Progenitor cell of endocrine pancreas (in vitro differentiated cells): Measurements from ENCODE around the gene H19. TPM values are rescaled to one million over a fixed set of nuclear protein-coding genes. Genes with fewer than 3 reads are reported as not detected.

ENCODE experiments used
- DNase-seq: peaks from one replicate; pipeline ENCODE4 v3.0.0; 2021; ENCODE audit warnings: low spot score; ENCODE audit not compliant: unreplicated experiment
- H3K27ac Mint-ChIP-seq: 2 replicates; pipeline ENCODE4 v1.8.0; 2021; ENCODE audit warnings: mild to moderate bottlenecking, moderate library complexity, mixed read lengths
- H3K27me3 Mint-ChIP-seq: 2 replicates; pipeline ENCODE4 v1.8.0; 2021; ENCODE audit warnings: mixed read lengths
- H3K36me3 Mint-ChIP-seq: 2 replicates; pipeline ENCODE4 v1.8.0; 2022; ENCODE audit warnings: mixed read lengths; ENCODE audit not compliant: insufficient read depth
- H3K4me1 Mint-ChIP-seq: 2 replicates; pipeline ENCODE4 v1.8.0; 2021; ENCODE audit warnings: low read depth, mixed read lengths
- H3K4me3 Mint-ChIP-seq: 2 replicates; pipeline ENCODE4 v1.8.0; 2021; ENCODE audit warnings: low read depth, mild to moderate bottlenecking, moderate library complexity, mixed read lengths
- H3K9me3 Mint-ChIP-seq: 2 replicates; pipeline ENCODE4 v1.8.0; 2021; ENCODE audit warnings: low read depth, mixed read lengths
- total RNA-seq: library from RNA; stranded (reverse); gene quantifications from 2 replicates; pipeline ENCODE4 v1.2.1, GENCODE V29; 2021
- TF ChIP-seq, protein P1 (sequence below): fragments of 200-600 bp; sonication (generic); IDR thresholded peaks from one replicate; pipeline ENCODE4 v1.5.0; 2021; ENCODE audit warnings: antibody characterized with exemption, mild to moderate bottlenecking; ENCODE audit not compliant: unreplicated experiment

Gene H19
- total RNA-seq, 1 donor from 2014 or later: 19,743 TPM

- H3K4me1 Mint-ChIP-seq: no peaks in the 10 kb centered on the region
- TF ChIP-seq, protein P1, sequence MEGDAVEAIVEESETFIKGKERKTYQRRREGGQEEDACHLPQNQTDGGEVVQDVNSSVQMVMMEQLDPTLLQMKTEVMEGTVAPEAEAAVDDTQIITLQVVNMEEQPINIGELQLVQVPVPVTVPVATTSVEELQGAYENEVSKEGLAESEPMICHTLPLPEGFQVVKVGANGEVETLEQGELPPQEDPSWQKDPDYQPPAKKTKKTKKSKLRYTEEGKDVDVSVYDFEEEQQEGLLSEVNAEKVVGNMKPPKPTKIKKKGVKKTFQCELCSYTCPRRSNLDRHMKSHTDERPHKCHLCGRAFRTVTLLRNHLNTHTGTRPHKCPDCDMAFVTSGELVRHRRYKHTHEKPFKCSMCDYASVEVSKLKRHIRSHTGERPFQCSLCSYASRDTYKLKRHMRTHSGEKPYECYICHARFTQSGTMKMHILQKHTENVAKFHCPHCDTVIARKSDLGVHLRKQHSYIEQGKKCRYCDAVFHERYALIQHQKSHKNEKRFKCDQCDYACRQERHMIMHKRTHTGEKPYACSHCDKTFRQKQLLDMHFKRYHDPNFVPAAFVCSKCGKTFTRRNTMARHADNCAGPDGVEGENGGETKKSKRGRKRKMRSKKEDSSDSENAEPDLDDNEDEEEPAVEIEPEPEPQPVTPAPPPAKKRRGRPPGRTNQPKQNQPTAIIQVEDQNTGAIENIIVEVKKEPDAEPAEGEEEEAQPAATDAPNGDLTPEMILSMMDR: no peak
- H3K9me3 Mint-ChIP-seq: no peaks in the 10 kb centered on the region
- no peak for DNase-seq
- H3K27me3 Mint-ChIP-seq: no peaks in the 10 kb centered on the region
- no peak overlapping the region for H3K27ac Mint-ChIP-seq
- H3K36me3 Mint-ChIP-seq: no peaks in the 10 kb centered on the region
- H3K4me3 Mint-ChIP-seq: no peak overlapping the region
Measured at GRCh38 chr11:2002807-2003206, 5.2 kb upstream of the H19 start.

DNA sequence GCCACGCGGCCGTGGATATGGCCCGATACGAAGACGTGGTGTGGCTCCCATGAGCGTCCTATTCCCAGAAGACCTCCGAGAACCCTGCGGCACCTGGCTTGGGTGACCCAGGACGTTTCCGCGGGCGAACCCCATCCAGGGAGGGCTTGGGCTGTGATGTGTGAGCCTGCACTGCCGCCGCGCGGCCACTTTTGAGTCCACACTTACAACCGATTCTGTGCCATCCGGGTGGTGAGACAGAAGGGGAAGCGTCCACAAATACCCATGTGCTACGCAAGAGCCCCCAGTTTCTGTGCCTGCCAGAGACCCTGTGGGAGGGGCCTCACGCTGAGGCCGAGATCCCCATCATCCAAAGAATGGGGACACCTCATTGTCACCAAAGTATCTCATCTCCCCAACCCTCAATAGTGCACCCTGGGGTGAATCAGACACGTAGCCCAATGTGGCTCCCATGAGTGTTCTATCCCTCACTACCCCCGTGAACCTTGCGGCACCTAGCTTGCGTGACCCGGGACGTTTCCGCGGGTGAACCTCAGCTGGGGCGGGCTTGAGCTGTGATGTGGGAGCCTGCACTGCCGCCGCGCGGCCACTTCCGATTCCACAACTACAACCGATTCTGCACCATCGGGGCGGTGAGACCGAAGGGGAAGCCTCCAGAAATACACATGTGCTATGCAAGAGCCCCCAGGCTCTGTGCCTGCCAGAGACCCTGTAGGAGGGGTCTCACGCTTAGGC is 4.6 kb upstream of the H19 start:
- Mint-ChIP-seq H3K27me3 (no peaks in the 10 kb centered on the region), H3K4me3 (no peak overlapping the region), H3K36me3 (no peaks in the 10 kb centered on the region), H3K27ac (no peak overlapping the region), H3K9me3 (no peaks in the 10 kb centered on the region), H3K4me1 (no peaks in the 10 kb centered on the region)
- DNase-seq: no peak
- TF ChIP-seq, protein P1: no peak

DNA sequence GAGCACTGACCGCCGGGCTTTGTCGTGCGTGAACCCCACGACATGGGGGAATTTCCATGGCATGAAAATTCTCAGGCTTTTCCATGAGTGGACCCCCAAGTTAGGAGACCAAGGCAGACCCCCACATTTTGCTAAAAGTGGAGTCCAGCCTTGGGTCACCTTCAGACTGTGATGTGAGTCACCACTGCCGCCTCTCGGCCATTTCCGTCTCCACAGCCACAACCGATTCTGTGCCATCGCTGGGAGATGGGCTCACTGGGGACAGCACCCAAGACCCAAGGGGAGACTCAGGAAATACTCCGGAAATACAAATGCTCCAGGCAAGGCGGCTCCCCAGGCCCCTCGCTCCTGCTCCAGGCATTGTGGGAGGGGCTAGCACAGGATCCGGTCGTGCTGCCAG is 1.2 kb upstream of the H19 start:
- H3K27me3 Mint-ChIP-seq: no peaks in the 10 kb centered on the region
- H3K9me3 Mint-ChIP-seq: no peaks in the 10 kb centered on the region
- H3K27ac Mint-ChIP-seq: no peak overlapping the region
- H3K4me3 Mint-ChIP-seq: no peak overlapping the region
- no peak for DNase-seq
- no peaks in the 10 kb centered on the region for H3K36me3 Mint-ChIP-seq
- TF ChIP-seq, protein P1: no peak
- no peaks in the 10 kb centered on the region for H3K4me1 Mint-ChIP-seq

DNA sequence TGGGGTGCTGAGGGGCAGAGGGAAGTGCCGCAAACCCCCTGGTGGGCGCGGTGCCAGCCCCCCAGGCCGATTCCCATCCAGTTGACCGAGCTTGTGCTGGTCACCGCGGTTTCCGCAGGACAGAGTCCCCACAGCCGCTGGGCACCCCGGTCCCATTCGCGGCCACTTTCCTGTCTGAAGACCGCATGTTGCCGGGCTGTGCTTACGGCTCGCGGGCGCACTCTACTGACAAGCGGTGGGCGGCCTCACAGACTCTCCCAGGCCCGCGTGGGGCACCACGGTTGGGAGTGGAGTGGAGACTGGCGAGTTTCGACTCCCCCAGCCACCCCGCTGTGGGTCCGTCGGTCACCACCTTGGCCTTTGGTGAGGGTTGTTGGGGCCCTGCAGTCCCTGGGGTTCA is 648 bp upstream of the H19 start:
- no peaks in the 10 kb centered on the region for H3K4me1 Mint-ChIP-seq
- H3K27ac Mint-ChIP-seq: no peak overlapping the region
- no peaks in the 10 kb centered on the region for H3K36me3 Mint-ChIP-seq
- DNase-seq: no peak
- H3K4me3 Mint-ChIP-seq: no peak overlapping the region
- TF ChIP-seq, protein P1: no peak
- no peaks in the 10 kb centered on the region for H3K27me3 Mint-ChIP-seq
- H3K9me3 Mint-ChIP-seq: no peaks in the 10 kb centered on the region

DNA sequence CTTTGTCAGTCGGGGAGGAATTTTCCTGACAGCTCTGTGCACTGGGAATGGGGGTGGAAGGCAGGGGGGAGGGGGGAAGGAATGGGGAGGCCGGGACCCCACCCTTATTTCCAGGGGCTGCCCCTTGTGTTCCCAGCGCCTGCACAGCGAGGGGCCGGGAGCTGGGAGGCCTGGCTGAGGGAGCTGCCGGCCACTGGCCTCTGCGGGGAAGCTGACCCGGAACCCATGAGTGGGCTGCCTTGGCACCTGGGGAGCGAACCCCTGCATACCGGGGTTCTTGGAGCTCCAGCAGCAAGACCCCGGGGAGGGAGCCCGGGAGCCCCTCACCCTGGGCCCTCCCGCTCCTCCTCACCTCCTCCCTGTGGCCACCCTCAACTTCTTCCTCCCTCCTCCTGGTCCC is 3.5 kb downstream of the H19 start:
- no peak overlapping the region for H3K4me3 Mint-ChIP-seq
- no peaks in the 10 kb centered on the region for H3K27me3 Mint-ChIP-seq
- TF ChIP-seq, protein P1: no peak
- no peaks in the 10 kb centered on the region for H3K9me3 Mint-ChIP-seq
- no peaks in the 10 kb centered on the region for H3K4me1 Mint-ChIP-seq
- no peaks in the 10 kb centered on the region for H3K36me3 Mint-ChIP-seq
- no peak for DNase-seq
- no peak overlapping the region for H3K27ac Mint-ChIP-seq
